K562 (cell line): Measurements from ENCODE around the gene CCNK. TPM values are rescaled to one million over a fixed set of nuclear protein-coding genes. Genes with fewer than 3 reads are reported as not detected.

ENCODE experiments used
- ATAC-seq: fragments of 200-7000 bp; cut with Tn5 transposase; 3 replicates; pipeline ENCODE4 v1.9.1; 2020; ENCODE audit warnings: moderate library complexity
- BruUV-seq: library from RNA; stranded (reverse); fragments of 400-500 nt; replicated peaks from 2 replicates; lab custom pipeline; 2021; lab: Mats Ljungman, UMichigan
- CTCF ChIA-PET: fragments of 300-600 bp; formaldehyde crosslinking; extraction: SDS; loops from one replicate; lab custom pipeline; 2021; ENCODE audit warnings: low intra/inter-chr PET ratio; lab: Yijun Ruan, JAX
- POLR2A ChIA-PET: fragments of 300-600, 350-650 bp; sonication (Branson Sonifier 250); formaldehyde crosslinking; extraction: SDS; loops from one replicate; lab custom pipeline; 2021; ENCODE audit warnings: antibody characterized with exemption, inconsistent platforms; lab: Yijun Ruan, JAX
- DNase-seq, 4 experiments: peaks; one replicate each; pipeline versions ENCODE4 v3.0.0 to v3.0.0-alpha.2; 2011 to 2018; ENCODE audit warnings: low spot score in 3 of 4, mixed read lengths in 3 of 4; ENCODE audit errors: extremely low read depth in 1 of 4
- FAIRE-seq: peaks from 2 replicates; lab custom pipeline; 2011; peaks lifted over from hg19 to GRCh38; lab: Jason Lieb, UNC
- H2AFZ ChIP-seq: 2 replicates; pipeline ENCODE4 v1.6.0; 2011; ENCODE audit warnings: low read depth, low read length, control low read depth, inconsistent platforms
- H3K27ac ChIP-seq: fragments of 200-600 bp; 3 replicates; pipeline ENCODE4 v1.8.0; 2011; ENCODE audit warnings: low read depth, mild to moderate bottlenecking, control low read depth, inconsistent platforms, low read length, moderate library complexity, mixed read lengths; ENCODE audit errors: extremely low read depth
- H3K27me3 ChIP-seq, 2 experiments: fragments of 300-600 bp in 1 of 2; 2 replicates in 1 of 2; 3 replicates in 1 of 2; pipeline versions ENCODE4 v1.6.0 to v1.8.0; 2011; ENCODE audit warnings: inconsistent platforms in 2 of 2, low read length in 2 of 2, mild to moderate bottlenecking in 1 of 2, mixed read lengths in 1 of 2, moderate library complexity in 1 of 2; ENCODE audit not compliant: control insufficient read depth in 2 of 2, insufficient read depth in 2 of 2
- H3K36me3 ChIP-seq: fragments of 300-600 bp; 3 replicates; pipeline ENCODE4 v1.8.0; 2011; ENCODE audit warnings: mild to moderate bottlenecking, low read length, inconsistent platforms; ENCODE audit not compliant: control insufficient read depth, insufficient read depth
- H3K4me1 ChIP-seq, 2 experiments: fragments of 200-600 bp in 1 of 2; replicated peaks in 1 of 2; 2 replicates in 1 of 2; 3 replicates in 1 of 2; pipeline versions ENCODE4 v1.5.1 to v1.8.0; 2011; ENCODE audit warnings: inconsistent platforms in 2 of 2, low read length in 2 of 2, mild to moderate bottlenecking in 1 of 2, mixed read lengths in 1 of 2, moderate library complexity in 1 of 2; ENCODE audit not compliant: control insufficient read depth in 2 of 2, insufficient read depth in 2 of 2
- H3K4me2 ChIP-seq: 2 replicates; pipeline ENCODE4 v1.6.1; 2011; ENCODE audit warnings: low read length, control low read depth, inconsistent platforms, mixed read lengths; ENCODE audit not compliant: insufficient read depth
- H3K4me3 ChIP-seq: fragments of 200-600 bp; sonication (generic), shearing (Covaris generic); 2 replicates; pipeline ENCODE4 v1.5.1; 2016; ENCODE audit warnings: control low read depth, inconsistent platforms
- H3K79me2 ChIP-seq: fragments of 200-600 bp; 3 replicates; pipeline ENCODE4 v1.8.0; 2011; ENCODE audit warnings: low read length, inconsistent platforms; ENCODE audit not compliant: control insufficient read depth, insufficient read depth
- H3K9ac ChIP-seq, 2 experiments: 2 replicates each; pipeline versions ENCODE4 v1.6.0 to v1.6.1; 2011; ENCODE audit warnings: low read depth in 2 of 2, low read length in 2 of 2, control low read depth in 1 of 2, inconsistent platforms in 1 of 2, mild to moderate bottlenecking in 1 of 2, mixed read lengths in 1 of 2; ENCODE audit not compliant: insufficient read depth in 1 of 2
- H3K9me1 ChIP-seq: one replicate; pipeline ENCODE4 v1.6.0; 2011; ENCODE audit warnings: inconsistent platforms, mild to moderate bottlenecking, low read length, moderate library complexity; ENCODE audit not compliant: control insufficient read depth, insufficient read depth
- H3K9me3 ChIP-seq: replicated peaks from 2 replicates; pipeline ENCODE4 v1.5.1; 2011; ENCODE audit warnings: low read depth, low read length, inconsistent platforms; ENCODE audit not compliant: control insufficient read depth, insufficient read depth
- H4K20me1 ChIP-seq: replicated peaks from 2 replicates; pipeline ENCODE4 v1.6.1; 2011; ENCODE audit warnings: low read length, inconsistent platforms, mixed read lengths; ENCODE audit not compliant: control insufficient read depth, insufficient read depth
- BCOR ChIP-seq: fragments of 450-650 bp; IDR thresholded peaks from 2 replicates; pipeline ENCODE4 v1.6.1; 2016
- EP400 ChIP-seq: fragments of 450-650 bp; IDR thresholded peaks from 2 replicates; pipeline ENCODE4 v1.6.1; 2017; ENCODE audit warnings: antibody characterized with exemption, mild to moderate bottlenecking, moderate library complexity
- ZNF253 ChIP-seq: fragments of 250-450 bp; sonication (Bioruptor Pico); conservative IDR thresholded peaks from 2 replicates; pipeline ENCODE4 v1.6.1; 2021; ENCODE audit warnings: mild to moderate bottlenecking
- ZNF668 ChIP-seq: fragments of 250-450 bp; sonication (Bioruptor Pico); IDR thresholded peaks from 2 replicates; pipeline ENCODE4 v1.8.0; 2022; ENCODE audit warnings: mild to moderate bottlenecking, inconsistent platforms
- ZNF77 ChIP-seq: fragments of 250-450 bp; sonication (Bioruptor Pico); IDR thresholded peaks from 2 replicates; pipeline ENCODE4 v1.5.0; 2020
- WGBS: fragments of 100-300 bp; shearing (Covaris generic); methylation state at CpG from one replicate; pipeline ENCODE4 v1.1.6; 2016; ENCODE audit warnings: low coverage, mixed read lengths; ENCODE audit not compliant: insufficient coverage; ENCODE audit errors: missing lambda C conversion rate; 5-methylcytosine and 5-hydroxymethylcytosine counted together
- in situ Hi-C: fragments of 300-500 bp; cut with MboI; formaldehyde crosslinking; loops from 4 replicates; pipeline ENCODE4 v1.15.0; 2018; ENCODE audit warnings: inconsistent platforms, mixed read lengths
- intact Hi-C: fragments of 100-400 bp; cut with micrococcal nuclease; formaldehyde crosslinking; loops from 2 replicates; pipeline ENCODE4 v1.14.2; 2022
- polyA plus RNA-seq, 8 experiments: library from polyadenylated mRNA; depleted of rRNA in 4 of 8; stranded (reverse) in 5 of 8; unstranded in 3 of 8; fragments of >200 nt; fragmentation: Nextera tagmentation in 2 of 8; fragmentation: Illumina TruSeq in 1 of 8; extraction: Ambion mirVana in 2 of 8; extraction: Trizol in 1 of 8; gene quantifications; 2 replicates each; pipeline versions ENCODE4 v1.2.1 to v1.2.3, GENCODE V29; 2011 to 2014; ENCODE audit warnings: inconsistent platforms in 1 of 8, missing spikeins in 1 of 8
- total RNA-seq, 7 experiments: library from RNA; depleted of rRNA in 6 of 7; stranded (reverse); fragments of >200 nt in 6 of 7; fragmentation: Illumina TruSeq in 2 of 7; extraction: Trizol in 2 of 7; gene quantifications; 2 replicates each; pipeline versions ENCODE4 v1.2.1 to v1.2.3, GENCODE V29; 2011 to 2021; ENCODE audit warnings: low replicate concordance in 1 of 7
- TF ChIP-seq, protein P1 (sequence below), 2 experiments: fragments of 450-650 bp; IDR thresholded peaks; 2 replicates each; pipeline ENCODE4 v1.6.1; 2018; ENCODE audit warnings: mild to moderate bottlenecking in 2 of 2, low read depth in 1 of 2; ENCODE audit not compliant: partially characterized antibody in 2 of 2
- TF ChIP-seq, protein P2 (sequence below): fragments of 250-450 bp; sonication (Bioruptor Pico); IDR thresholded peaks from 2 replicates; pipeline ENCODE4 v1.5.0; 2020; ENCODE audit warnings: mild to moderate bottlenecking, borderline replicate concordance

CCNK gene
- total and polyA plus RNA-seq, 9 of the 15 experiments (the other 6 are each of a cell fraction or from before 2014, with no cell fraction given), result 5.8 to 84.2 (median 16.4) TPM

DNA sequence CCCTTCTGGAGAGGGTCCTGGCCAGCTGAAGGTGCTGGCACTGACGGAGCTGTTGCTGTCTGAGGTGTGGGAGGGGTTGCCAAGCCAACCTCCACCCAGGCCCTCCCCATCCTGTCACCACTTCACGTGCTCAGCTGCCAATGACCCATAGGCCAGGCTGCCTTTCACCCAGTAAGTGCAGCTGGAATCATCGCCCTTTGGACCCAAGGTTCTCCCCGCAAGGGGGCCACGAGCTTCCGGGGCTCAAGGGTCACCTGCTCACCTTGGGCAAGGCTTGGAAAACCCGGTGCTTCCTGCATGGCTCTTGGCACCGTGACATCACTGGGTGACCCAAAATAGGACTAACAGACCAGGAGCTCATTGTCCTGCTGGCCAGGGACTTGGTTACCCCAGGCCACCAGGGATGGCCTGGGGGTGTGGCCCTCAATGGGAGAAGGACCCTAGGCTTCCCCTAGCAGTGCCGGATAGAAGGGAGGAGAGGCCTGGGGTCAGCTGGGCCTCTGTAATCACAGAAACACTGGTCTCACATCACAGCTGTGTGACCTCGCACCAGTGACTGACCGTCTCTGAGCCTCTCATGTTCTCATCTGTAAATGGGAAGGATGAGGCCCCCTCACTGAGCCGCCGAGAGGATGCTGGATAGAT is 71.5 kb downstream of the CCNK start:
- Histone ChIP-seq H3K9me1 (no peaks in the 10 kb centered on the region), H3K4me3 (no peak overlapping the region), H3K36me3 (no peaks in the 10 kb centered on the region), H3K79me2 (no peaks in the 10 kb centered on the region; the same call in 2 of the 3 replicates), H3K4me1 (peaks cover 0 to 15% of the 10 kb centered on the region in 2 experiments; a peak in 2 of 5 replicates), H3K9me3 (no peaks in the 10 kb centered on the region), H3K9ac (no peak overlapping the region), H3K4me2 (no peak overlapping the region), H3K27me3 (no peaks in the 10 kb centered on the region), H2AFZ (no peak overlapping the region), H4K20me1 (peaks cover 34% of the 10 kb centered on the region), H3K27ac (no peak overlapping the region)
- in situ Hi-C loops (no loop called here), intact Hi-C loops (no loop called here)
- ATAC-seq (no peak), DNase-seq (no peak), FAIRE-seq (no peak)
- CTCF ChIA-PET, result no interaction called here
- TF ChIP-seq ZNF668, result no peak
- TF ChIP-seq, protein P1, sequence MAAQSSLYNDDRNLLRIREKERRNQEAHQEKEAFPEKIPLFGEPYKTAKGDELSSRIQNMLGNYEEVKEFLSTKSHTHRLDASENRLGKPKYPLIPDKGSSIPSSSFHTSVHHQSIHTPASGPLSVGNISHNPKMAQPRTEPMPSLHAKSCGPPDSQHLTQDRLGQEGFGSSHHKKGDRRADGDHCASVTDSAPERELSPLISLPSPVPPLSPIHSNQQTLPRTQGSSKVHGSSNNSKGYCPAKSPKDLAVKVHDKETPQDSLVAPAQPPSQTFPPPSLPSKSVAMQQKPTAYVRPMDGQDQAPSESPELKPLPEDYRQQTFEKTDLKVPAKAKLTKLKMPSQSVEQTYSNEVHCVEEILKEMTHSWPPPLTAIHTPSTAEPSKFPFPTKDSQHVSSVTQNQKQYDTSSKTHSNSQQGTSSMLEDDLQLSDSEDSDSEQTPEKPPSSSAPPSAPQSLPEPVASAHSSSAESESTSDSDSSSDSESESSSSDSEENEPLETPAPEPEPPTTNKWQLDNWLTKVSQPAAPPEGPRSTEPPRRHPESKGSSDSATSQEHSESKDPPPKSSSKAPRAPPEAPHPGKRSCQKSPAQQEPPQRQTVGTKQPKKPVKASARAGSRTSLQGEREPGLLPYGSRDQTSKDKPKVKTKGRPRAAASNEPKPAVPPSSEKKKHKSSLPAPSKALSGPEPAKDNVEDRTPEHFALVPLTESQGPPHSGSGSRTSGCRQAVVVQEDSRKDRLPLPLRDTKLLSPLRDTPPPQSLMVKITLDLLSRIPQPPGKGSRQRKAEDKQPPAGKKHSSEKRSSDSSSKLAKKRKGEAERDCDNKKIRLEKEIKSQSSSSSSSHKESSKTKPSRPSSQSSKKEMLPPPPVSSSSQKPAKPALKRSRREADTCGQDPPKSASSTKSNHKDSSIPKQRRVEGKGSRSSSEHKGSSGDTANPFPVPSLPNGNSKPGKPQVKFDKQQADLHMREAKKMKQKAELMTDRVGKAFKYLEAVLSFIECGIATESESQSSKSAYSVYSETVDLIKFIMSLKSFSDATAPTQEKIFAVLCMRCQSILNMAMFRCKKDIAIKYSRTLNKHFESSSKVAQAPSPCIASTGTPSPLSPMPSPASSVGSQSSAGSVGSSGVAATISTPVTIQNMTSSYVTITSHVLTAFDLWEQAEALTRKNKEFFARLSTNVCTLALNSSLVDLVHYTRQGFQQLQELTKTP (IDR thresholded peaks at IDR 0.05; ENCODE audit: low read depth in 1 of 2, partially characterized antibody in 2 of 2), result no peak
- TF ChIP-seq, protein P2, sequence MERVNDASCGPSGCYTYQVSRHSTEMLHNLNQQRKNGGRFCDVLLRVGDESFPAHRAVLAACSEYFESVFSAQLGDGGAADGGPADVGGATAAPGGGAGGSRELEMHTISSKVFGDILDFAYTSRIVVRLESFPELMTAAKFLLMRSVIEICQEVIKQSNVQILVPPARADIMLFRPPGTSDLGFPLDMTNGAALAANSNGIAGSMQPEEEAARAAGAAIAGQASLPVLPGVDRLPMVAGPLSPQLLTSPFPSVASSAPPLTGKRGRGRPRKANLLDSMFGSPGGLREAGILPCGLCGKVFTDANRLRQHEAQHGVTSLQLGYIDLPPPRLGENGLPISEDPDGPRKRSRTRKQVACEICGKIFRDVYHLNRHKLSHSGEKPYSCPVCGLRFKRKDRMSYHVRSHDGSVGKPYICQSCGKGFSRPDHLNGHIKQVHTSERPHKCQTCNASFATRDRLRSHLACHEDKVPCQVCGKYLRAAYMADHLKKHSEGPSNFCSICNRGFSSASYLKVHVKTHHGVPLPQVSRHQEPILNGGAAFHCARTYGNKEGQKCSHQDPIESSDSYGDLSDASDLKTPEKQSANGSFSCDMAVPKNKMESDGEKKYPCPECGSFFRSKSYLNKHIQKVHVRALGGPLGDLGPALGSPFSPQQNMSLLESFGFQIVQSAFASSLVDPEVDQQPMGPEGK (CRISPR knock-in tag), result no peak
- no peak for TF ChIP-seq EP400
- TF ChIP-seq BCOR, result no peak
- no peak for TF ChIP-seq ZNF77 (CRISPR knock-in tag)
- no peak for TF ChIP-seq ZNF253
- no TSS peak for BruUV-seq
- 67% methylated on average over 7 of the region's 13 CpGs for WGBS
- POLR2A ChIA-PET, result no interaction called here
